Calu3 (cell line): ENCODE data around the gene C9orf78. TPM values are rescaled to one million over a fixed set of nuclear protein-coding genes. Genes with fewer than 3 reads are reported as not detected.

Experiments used
- BruUV-seq: library from RNA; stranded (reverse); fragments of 400-500 nt; replicated peaks from 2 replicates; lab custom pipeline; 2021; lab: Mats Ljungman, UMichigan
- CTCF ChIA-PET: fragments of 300-600 bp; sonication (Branson Sonifier 250); formaldehyde crosslinking; loops from one replicate; lab custom pipeline; 2022; ENCODE audit warnings: antibody characterized with exemption; lab: Charles Lee
- DNase-seq: peaks from one replicate; pipeline ENCODE4 v3.0.0; 2022
- H3K27ac Mint-ChIP-seq: one replicate; pipeline ENCODE4 v1.8.0; 2022; ENCODE audit warnings: mixed read lengths; ENCODE audit not compliant: unreplicated experiment
- H3K27me3 Mint-ChIP-seq: one replicate; pipeline ENCODE4 v1.8.0; 2022; ENCODE audit warnings: mixed read lengths; ENCODE audit not compliant: unreplicated experiment
- H3K36me3 Mint-ChIP-seq: one replicate; pipeline ENCODE4 v1.8.0; 2022; ENCODE audit warnings: mild to moderate bottlenecking, moderate library complexity, mixed read lengths; ENCODE audit not compliant: insufficient read depth, unreplicated experiment
- H3K4me1 Mint-ChIP-seq: one replicate; pipeline ENCODE4 v1.8.0; 2022; ENCODE audit warnings: mild to moderate bottlenecking, low read depth, mixed read lengths; ENCODE audit not compliant: unreplicated experiment
- H3K4me3 Mint-ChIP-seq: one replicate; pipeline ENCODE4 v1.8.0; 2022; ENCODE audit warnings: mild to moderate bottlenecking, low read depth, moderate library complexity, mixed read lengths; ENCODE audit not compliant: unreplicated experiment
- H3K9me3 Mint-ChIP-seq: one replicate; pipeline ENCODE4 v1.8.0; 2022; ENCODE audit warnings: low read depth, mixed read lengths; ENCODE audit not compliant: unreplicated experiment
- intact Hi-C: fragments of 100-400 bp; cut with micrococcal nuclease; formaldehyde crosslinking; loops from one replicate; pipeline ENCODE4 v1.10.0; 2022; ENCODE audit not compliant: unreplicated experiment
- total RNA-seq: library from RNA; stranded (reverse); gene quantifications from 2 replicates; pipeline ENCODE4 v1.2.3, GENCODE V29; 2022
- TF ChIP-seq, protein P1 (sequence below): fragments of 200-600 bp; IDR thresholded peaks from one replicate; pipeline ENCODE4 v1.8.0; 2022; ENCODE audit warnings: antibody characterized with exemption; ENCODE audit not compliant: unreplicated experiment

C9orf78 gene
- total RNA-seq, 1 experiment from 2014 or later: 24.5 TPM

GRCh38 chr9:129873563-129874190 is 38.6 kb upstream of the C9orf78 start:
- Mint-ChIP-seq H3K27me3 (no peaks in the 10 kb centered on the region), H3K27ac (no peak overlapping the region), H3K9me3 (no peaks in the 10 kb centered on the region), H3K4me1 (no peaks in the 10 kb centered on the region), H3K4me3 (no peak overlapping the region), H3K36me3 (no peaks in the 10 kb centered on the region)
- no TSS peak for BruUV-seq
- intact Hi-C loops: no loop called here
- CTCF ChIA-PET: no interaction called here
- TF ChIP-seq, protein P1, sequence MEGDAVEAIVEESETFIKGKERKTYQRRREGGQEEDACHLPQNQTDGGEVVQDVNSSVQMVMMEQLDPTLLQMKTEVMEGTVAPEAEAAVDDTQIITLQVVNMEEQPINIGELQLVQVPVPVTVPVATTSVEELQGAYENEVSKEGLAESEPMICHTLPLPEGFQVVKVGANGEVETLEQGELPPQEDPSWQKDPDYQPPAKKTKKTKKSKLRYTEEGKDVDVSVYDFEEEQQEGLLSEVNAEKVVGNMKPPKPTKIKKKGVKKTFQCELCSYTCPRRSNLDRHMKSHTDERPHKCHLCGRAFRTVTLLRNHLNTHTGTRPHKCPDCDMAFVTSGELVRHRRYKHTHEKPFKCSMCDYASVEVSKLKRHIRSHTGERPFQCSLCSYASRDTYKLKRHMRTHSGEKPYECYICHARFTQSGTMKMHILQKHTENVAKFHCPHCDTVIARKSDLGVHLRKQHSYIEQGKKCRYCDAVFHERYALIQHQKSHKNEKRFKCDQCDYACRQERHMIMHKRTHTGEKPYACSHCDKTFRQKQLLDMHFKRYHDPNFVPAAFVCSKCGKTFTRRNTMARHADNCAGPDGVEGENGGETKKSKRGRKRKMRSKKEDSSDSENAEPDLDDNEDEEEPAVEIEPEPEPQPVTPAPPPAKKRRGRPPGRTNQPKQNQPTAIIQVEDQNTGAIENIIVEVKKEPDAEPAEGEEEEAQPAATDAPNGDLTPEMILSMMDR: no peak
- no peak for DNase-seq

DNA sequence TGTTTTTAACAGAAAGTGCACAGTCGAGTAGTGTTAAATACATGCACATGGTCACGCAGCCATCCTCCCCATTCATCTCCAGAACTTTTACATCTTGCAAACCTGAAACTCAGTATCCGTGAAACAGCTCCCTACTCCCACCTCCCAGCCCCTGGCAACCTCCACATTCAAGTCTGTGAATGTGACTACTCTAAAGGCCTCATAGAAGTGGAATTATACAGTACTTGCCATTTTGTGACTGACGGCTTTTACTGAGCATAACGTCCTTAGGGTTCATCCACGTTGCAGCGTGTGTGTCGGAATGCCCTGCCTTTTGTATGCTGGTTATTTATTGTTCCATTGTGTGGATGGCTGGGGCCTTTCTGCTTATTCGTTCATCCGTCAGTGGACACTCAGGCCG is 36.0 kb upstream of the C9orf78 start:
- no peaks in the 10 kb centered on the region for H3K4me1 Mint-ChIP-seq
- intact Hi-C loops: no loop called here
- no peaks in the 10 kb centered on the region for H3K9me3 Mint-ChIP-seq
- no peaks in the 10 kb centered on the region for H3K36me3 Mint-ChIP-seq
- no peak overlapping the region for H3K4me3 Mint-ChIP-seq
- DNase-seq: no peak
- no peaks in the 10 kb centered on the region for H3K27me3 Mint-ChIP-seq
- TF ChIP-seq, protein P1: no peak
- no TSS peak for BruUV-seq
- H3K27ac Mint-ChIP-seq: no peak overlapping the region
- CTCF ChIA-PET: no interaction called here

DNA sequence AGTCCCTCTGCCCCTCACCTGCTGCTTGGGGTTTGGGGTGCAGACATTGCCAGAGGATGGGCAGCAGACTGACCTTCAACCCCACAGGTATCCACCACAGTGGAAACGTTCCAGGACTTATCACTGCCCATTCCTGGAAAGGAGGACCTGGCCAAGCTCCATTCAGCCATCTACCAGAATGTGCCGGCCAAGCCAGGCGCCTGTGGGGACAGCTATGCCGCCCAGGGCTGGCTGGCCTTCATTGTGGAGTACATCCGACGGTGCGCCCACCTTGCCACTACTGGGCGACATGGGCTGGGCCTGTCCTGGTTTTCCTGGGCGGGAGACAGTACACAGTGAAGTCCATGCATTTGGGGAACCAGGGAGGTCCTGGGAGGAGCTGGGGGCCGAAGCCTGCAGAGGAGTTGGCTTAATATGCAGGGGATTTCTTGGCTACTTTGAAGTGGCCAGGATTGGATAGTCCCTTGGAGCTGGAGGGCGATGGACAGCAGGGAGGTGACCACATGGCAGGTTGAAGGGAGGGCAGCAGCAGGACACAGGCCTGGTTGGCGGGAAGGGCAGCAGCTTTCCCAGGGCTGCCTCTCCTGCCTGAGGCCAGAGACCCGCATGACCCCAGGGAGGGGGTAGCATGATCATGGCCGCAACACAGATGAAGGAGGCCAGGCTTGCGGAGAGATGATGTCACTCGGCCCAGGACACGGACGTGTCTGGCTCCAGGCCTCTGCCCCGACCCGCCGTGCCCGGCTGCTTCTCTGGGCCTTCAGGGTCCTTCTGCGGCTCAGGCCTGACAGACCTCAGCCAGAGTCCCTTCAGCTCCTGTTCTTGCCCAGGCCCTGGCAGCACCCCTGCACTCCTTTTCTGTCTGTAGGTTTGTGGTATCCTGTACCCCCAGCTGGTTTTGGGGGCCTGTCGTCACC is 34.8 kb upstream of the C9orf78 start:
- Mint-ChIP-seq H3K4me1 (no peaks in the 10 kb centered on the region), H3K4me3 (no peak overlapping the region), H3K27me3 (no peaks in the 10 kb centered on the region), H3K27ac (no peak overlapping the region), H3K9me3 (no peaks in the 10 kb centered on the region), H3K36me3 (no peaks in the 10 kb centered on the region)
- TF ChIP-seq, protein P1: no peak
- no TSS peak for BruUV-seq
- DNase-seq: no peak
- intact Hi-C loops: no loop called here
- CTCF ChIA-PET: no interaction called here

GRCh38 chr9:129868872-129869486 is 33.9 kb upstream of the C9orf78 start:
- Mint-ChIP-seq H3K9me3 (no peaks in the 10 kb centered on the region), H3K4me1 (no peaks in the 10 kb centered on the region), H3K36me3 (peaks cover 3% of the 10 kb centered on the region), H3K27ac (no peak overlapping the region), H3K27me3 (no peaks in the 10 kb centered on the region), H3K4me3 (no peak overlapping the region)
- no TSS peak for BruUV-seq
- TF ChIP-seq, protein P1: no peak
- DNase-seq: no peak
- CTCF ChIA-PET: no interaction called here
- intact Hi-C loops: no loop called here
